Hypothalamus (tissue), 51 donors: Measurements from ENCODE around the gene CFAP161.
A peak's percentile ranks its signal among the peaks of the same experiment; 100 is the strongest.

Experiments used
- DNase-seq, 51 donors: peaks; one replicate each; lab custom pipeline; 2025; lab: John Stamatoyannopoulos, UW

Gene CFAP161, protein sequence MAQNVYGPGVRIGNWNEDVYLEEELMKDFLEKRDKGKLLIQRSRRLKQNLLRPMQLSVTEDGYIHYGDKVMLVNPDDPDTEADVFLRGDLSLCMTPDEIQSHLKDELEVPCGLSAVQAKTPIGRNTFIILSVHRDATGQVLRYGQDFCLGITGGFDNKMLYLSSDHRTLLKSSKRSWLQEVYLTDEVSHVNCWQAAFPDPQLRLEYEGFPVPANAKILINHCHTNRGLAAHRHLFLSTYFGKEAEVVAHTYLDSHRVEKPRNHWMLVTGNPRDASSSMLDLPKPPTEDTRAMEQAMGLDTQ

DNA sequence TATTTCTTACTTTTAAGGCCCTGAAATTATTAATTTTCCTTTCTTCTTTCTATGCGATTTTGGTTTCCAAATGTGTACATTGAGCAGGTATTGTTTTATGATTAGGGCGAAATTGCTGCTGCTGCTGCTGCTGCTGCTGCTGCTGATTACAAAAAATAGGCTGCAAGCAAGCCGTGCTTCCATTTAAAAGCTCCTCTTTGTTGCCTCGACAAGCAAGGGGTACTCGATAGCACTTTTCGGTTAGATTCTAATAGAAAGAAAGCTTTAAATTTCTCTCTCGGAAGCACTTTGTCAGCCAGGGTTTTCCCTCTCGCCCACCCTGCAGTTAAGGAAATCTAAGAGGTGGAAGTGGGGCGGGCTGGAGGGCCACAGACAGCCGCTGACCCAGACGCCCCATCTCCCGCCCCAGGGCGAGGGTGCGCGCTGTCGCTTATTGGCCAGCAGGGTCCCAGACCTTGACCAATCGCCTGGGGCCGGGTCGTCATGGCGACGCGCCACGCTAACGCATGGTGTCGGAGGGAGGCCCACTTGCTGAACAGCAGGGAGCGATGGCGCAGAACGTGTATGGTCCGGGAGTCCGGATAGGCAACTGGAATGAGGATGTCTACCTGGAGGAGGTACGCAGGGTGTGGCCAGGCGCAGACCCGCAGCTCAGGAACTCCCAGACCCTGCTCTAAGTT lies at the start of gene CFAP161:
TSS of gene CFAP161 (plus strand) at position 489 of the 680 bp plus-strand sequence. CDS start at position 549, 60 bp downstream.
- peak in 47 of 51 donors; percentile 9 to 87 (median 67) for DNase-seq

DNA sequence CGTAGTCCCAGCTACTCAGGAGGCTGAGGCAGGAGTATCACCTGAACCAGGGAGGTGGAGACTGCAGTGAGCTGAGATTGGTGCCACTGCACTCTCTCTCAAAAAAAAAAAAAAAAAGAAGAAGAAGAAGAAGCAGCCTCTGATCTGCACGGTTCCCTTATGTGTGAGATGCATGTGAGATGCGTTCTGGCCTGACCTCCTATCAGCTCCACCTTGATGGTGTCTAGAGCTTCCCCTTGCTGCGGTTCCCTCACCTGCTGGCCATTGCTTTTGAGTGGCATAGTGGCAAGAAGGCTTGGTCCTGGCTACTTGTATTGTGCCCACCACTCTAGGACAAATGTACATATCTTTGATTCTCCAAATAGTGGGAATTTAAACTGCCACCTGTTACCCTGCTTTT lies 49.4 kb upstream of the CFAP161 start:
- no peak for DNase-seq

DNA sequence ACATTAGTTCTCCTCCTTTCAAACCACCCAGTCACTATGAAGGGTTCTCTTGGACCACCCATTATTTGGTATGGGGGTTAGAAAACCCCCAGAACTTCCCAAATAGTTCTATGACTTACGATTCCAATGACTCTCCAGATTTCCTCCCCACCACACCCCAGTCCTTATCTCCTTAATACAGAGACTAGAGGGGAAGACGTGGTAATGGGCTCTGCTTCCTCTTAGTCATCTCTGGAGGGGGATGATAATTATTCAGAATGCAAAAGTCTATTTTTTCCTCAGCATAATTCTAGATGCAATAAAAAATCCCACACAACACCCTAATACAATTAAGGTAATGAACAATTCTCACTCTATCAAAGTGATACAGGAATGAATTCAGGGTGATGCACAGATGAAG lies 48.9 kb upstream of the CFAP161 start:
- no peak for DNase-seq

DNA sequence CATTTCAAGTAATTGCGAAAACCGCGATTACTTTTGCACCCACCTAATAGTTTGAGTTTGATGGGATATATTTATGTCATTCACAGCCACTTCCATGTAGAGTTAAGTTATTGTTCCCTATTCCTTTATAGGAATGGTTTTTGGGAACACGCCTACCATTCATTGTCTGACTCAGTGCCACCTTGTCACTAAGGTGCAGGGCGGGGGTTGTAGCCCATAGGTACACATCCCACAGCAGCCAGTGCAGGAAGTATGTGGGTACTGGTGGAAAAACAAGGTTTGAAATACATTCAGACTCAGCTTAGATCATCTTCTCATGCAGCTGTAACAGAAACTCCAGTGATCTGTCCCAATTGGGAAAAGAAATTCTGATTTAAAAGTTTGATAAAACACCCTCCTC lies 48.2 kb upstream of the CFAP161 start:
- peak in 2 of 51 donors; percentile 5 to 28 for DNase-seq

DNA sequence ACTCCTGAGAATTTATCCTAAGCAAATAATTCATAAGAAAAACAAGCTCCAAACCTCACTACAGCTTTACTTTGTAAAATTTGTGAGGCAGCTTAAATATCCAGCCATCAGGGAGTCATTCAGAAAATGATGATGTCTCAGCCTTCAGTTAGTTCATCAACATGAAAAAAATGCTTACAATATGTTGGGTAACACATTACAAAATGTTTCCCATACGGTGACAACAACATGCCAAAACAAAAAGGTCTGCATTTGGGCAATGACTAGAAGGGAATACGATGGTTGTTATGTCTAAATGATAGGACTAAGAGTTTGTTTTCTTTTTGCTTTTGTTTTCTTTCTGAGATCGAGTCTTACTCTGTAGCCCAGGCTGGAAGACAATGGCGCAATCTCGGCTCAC lies 47.0 kb upstream of the CFAP161 start:
- no peak for DNase-seq

DNA sequence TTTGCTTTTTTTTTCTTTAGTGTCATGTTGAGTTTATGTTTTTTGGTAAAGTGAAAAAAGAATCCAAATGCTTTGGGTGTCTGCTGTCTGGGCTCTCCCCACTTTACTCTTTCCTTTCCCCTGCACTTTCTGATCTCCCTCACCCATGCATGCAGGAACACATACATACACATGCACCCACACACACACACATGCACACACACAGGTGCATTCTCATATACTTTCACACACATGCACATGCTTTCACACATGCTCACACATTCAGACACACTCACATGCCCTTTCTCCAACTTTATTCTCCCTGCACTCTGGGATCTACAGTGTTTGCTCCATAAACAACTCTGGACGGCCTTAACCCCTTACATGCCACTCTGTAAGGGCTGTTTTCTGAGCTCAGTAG lies 46.4 kb upstream of the CFAP161 start:
- no peak for DNase-seq

DNA sequence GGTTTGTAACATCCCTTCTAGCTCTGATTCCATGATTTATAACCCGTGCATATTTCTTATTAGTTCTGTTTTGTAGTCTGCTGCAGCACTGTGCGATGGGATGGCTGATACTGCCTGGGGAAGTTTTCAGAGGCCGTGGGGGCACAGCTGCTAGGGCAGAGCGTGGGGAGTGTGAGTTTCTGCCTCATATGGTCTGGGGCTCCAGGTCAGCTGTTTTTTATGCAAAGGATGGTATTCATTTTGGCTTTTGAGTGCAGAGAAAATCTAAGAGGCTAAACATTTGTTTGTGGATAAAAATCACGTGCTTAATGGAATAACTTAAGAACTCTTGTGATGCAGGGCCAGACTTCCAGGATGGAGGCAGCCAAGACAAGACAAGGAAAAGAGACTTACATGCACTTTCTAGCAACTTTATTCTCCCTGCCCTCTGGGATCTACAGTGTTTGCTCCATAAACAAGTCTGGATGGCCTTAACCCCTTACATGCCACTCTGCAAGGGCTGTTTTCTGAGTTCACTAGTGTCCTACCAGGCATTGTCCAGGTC lies 45.5 kb upstream of the CFAP161 start:
- DNase-seq: no peak

DNA sequence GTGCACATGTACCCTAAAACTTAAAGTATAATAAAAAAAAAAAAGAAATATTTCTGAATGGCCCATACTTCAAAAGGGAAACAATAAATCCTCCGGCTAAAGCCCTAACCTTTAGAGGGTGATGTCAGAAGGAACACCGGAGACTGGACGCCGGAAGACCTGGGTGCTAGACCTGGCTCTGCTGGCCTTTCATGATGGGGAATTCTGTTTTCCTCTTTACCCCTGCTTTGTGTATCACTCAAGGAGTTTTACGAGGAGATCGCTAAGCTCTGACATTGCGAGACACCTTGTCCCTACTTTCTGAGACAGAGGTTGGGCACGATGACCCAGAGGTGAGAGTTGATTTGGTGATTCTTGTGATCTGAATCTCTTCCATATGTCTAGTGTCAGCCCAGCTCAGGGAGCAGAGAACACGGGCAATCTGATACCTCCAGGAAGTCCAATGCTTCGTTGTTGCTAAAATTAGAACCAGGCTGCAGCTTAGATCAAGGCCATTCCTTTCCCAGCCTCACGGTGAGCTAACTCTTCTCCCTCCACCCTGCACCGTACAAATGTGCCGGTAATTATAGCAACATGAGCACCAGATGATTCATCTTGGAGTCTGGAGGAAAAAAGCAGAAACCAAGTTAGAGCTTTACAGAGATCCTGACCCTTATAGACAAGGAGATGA lies 42.0 kb upstream of the CFAP161 start:
- peak in 1 of 51 donors; percentile 14 for DNase-seq

DNA sequence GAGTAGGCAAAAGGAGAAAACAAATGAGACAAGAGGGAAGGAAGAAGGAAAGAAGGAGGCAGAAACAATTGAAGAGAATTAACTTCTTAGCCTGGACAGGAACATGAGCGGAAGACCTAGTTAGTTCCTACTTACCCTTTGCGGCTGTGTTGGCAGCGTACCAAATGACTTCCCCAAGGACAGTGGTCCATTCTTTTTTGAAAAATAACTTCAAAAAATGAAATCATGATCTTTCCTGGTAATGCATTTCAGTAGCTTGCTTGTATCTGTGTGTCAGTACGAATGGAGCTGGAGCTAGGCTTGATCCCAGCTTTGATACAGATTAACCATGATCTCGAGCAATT lies 41.5 kb upstream of the CFAP161 start:
- no peak for DNase-seq

DNA sequence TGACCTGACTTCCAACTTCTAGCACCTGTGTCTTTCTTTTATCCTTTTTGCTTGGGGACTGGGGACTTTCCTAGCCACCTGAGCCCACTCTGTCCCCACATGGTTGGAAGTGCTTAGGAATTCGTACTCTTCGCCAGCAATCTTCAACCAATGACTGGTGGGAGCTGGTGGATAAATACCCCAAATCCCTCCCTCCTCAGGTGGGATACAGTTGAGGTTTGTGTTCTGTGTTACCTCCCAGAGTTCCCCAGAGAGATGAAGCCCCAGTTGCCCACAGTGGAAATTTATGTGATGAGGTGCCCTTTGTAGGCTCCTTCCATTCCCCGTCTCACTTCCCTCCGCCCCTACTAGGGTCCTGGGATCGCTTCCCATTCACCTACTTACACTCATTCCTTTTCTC lies 40.1 kb upstream of the CFAP161 start:
- DNase-seq: no peak

DNA sequence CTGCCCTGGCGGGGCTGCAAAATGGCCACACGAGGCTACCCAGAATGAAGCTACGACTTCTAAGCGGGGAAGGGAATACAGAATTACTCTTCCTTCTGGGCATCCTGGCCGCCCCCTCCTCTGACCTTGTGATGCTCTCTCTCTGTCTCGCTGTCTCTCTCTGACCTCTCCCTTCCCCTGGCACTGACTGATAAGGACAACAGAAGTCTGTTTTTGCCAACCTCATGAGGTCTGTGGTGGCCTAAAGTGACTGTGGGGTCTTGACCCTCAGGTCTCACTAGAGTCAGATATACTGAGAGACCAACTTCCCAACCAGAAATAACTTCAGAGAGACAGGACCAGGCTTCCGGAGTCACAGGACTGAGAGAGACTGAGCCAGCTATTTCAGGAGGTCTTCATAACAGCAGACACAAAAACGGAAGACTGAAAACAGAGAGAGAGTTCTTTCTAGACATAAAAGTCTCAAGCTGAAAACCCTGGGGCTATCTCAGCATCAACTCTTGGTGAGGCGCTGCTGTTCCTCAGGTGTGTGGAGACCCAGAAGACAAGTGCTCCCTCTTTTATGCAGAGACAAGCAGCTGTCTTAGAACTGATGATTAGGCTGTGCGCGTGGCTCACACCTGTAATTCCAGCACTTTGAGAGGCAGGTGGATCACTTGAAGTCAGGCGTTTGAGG lies 38.2 kb upstream of the CFAP161 start:
- DNase-seq: no peak

DNA sequence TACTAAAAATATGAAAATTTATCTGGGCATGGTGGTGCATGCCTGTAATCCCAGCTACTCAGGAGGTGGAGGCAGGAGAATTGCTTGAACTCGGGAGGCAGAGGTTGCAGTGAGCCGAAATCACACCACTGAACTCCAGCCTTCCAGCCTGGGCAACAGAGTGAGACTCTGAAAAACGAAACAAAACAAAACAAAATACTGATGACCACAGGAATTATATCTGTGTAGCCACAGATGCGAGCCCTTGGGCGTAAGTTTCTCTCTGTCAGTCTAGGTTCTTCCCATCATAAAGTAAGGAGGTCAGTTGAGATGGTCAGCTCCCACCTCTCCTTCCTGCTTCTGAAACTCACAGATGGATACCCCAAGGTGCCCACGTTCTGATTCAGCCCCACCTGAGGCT lies 37.7 kb upstream of the CFAP161 start:
- DNase-seq: no peak

DNA sequence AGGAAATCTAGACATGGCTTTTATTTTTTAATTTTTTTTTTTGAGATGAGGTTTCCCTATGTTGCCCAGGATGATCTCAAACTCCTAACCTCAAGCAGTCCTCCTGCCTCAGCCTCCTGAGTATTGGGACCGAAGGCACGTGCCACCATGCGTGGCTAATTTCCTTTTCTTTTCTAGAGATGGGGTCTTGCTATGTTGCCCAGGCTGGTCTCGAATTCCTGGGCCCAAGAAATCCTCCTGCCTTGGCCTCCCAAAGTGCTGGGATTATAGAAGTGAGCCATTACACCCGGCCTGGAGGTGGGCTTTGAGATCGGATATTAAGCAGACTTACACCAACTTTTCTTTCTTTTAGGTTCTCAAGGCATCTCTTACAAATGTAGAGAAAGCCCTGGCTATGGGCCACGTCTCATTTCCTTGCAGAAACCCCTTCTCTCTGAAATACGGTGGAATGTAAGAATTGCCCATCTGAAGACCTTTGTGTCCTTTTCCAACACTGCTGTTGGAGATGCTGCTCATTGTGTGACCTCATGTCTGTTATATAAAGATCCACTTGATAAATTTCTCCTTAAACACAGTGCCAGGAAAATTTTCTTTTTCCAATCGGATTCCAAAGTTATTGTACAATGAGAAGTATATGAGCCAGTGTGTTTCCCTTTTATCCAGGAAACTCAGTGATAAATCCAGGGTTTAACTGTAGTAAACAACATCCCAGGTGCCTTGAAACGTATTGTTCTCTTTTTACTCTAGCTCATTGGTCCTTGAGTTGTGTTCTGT lies 36.8 kb upstream of the CFAP161 start:
- DNase-seq: no peak

DNA sequence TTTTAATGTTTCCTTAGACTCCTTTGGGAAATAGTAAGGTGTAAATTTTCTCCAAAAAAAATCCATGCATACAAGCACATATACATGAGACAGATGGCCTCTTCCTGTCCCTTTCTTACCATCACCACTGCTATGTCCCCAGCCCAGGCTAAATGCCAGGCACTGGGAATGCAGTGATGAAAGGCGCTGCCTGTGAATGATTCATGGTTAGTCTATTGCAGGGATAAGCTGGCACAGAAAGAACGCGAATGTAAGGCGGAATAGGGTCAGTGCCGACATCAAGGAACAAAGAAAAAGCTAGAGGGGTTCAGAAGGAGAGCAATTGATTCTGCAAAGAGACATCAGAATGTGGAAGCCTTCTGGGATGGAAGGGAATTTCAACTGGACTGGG lies 36.2 kb upstream of the CFAP161 start:
- no peak for DNase-seq

DNA sequence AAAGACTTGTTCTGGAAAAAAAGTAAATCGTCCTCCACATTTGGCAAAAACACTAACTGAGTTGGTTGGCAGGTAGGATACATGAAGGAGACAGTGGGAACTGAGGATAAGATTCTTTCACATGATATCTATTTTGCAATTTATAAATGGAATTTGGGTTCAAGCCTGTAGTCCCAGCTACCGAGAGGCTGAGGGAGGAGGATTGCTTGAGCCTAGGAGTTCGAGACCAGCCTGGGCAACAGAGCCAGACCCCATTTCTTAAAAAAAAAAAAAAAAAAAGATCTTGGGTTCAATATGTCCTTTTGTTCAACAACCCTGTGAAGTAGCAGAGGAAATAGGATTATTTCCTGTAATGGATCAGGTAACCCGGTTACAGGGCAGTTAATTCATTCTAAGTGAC lies 35.7 kb upstream of the CFAP161 start:
- no peak for DNase-seq

DNA sequence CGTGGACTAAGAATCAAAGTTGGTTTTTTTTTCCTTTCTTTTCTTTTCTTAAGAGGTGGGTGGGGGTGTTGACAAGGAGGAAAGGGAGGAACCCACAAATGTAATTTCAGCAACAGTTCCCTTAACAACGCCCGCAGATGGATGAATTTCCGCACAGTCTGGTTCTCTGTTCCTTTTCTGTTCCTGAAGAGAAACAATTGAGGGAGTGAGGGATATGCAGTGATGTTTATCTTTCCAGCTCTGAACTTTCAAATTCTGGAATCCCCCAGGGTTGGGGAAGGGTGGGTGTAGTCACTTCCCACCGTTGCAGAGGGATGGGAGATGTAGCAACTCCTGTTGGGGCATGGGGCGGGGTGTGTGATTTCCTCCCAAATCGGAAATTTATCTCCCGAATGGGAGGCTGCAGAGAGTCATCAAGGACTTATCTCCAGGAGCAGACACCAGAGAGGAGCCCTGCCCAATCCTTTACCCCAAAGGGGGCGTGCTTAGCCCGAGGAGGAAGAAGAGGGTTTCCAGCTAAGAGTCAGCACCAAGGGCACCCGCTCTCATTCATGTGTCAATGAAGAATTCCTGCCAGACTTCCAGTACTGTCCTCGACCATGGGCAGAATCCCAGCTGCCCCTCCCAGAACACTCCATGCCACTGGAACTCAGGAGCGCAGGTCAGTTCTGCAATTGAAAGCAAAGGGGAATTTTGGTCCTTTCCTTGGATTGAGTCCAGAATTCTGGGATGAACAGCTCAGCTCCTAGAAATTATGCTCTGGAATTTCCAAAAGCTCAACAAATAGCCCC lies 35.0 kb upstream of the CFAP161 start:
- DNase-seq: no peak

DNA sequence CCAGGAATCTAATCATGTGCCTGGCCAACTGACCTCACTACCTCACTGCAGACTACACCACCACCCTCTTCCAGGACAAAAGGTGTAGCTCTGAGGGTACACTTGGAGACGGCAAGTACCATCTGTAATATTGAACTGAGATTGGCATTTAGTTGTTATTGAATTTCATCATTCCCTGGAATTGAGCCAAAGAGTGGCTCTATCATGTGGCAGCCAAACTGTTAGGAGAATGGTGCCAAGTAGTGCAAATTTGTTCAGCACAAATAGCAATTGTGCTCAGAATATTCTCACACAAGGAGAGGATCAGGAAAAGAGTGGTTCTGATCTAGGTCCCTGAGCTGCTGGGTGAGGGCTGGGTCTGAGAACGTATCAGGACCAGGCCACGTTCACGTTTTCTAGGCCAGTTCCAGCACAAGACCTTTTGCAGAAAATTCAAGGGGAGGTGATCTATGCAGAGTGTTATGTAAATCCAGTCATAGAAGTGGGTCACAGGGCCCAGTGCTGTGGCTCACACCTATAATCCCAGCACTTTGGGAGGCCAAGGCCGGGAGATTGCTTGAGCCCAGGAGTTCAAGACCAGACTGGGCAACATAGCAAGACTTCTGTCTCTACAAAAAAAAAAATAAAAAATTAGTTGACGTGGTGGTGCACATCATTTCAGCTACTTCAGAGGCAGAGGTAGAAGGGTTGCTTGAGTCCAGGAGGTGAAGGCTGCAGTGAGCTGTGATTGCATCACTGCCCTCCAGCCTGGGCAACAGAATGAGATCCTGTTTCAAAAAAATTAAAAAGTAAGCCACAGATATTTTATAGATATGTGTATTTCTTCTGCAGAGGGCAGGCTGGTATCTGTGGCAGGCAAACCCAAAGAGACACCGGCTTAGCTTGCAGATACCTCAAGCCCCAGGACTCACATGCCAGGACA lies 31.9 kb upstream of the CFAP161 start:
- DNase-seq: no peak

DNA sequence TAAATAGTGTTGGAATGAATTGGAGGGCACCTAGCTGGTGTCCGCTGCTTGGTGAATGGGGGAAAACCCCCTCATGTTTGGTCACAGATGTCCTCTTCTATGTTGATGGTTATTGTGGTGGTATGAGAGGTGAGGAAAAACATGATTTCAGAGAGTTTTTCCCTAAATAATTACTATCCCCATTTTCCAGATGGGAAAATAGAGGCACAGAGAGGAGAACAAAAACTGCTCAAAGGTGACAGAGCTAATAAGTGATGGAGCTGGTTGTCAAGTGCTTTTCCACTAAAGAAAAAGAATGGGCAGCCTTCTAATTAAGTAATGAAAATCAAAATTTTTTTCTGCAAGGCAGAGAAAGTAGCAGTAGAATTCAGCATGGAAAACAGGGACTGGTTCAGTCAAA lies 30.2 kb upstream of the CFAP161 start:
- DNase-seq: no peak
